Posterior vena cava (tissue), 2 donors: ENCODE results near the gene LYL1. TPM values are rescaled to one million over a fixed set of nuclear protein-coding genes. Genes with fewer than 3 reads are reported as not detected.
"Not testable (repeated sequence)": the region's sequence is repeated elsewhere in the genome, so short reads cannot be mapped to it uniquely, and the experiment has no call there.

Experiments
- DNase-seq: peaks from one replicate; pipeline ENCODE4 v3.0.0-alpha.2; 2020; ENCODE audit warnings: low spot score
- intact Hi-C, 2 donors: fragments of 100-400 bp; cut with DNase I; formaldehyde crosslinking; loops; one replicate each; pipeline versions ENCODE4 v1.14.1 to v1.14.2; 2022 to 2023
- long read RNA-seq, 2 donors: library from polyadenylated mRNA; unstranded; transcript quantifications; one replicate each; pipeline ENCODE4 v2.0.0, GENCODE V29; 2020 to 2021
- total RNA-seq, 2 donors: library from RNA; stranded (reverse); fragmentation: NEBNext Ultra II Directional; extraction: Animal tissue kit (Norgen Biotek cat#: 25700); gene quantifications; one replicate each; pipeline ENCODE4 v1.2.1, GENCODE V29; 2021
- donor health status: DM: yes; HTN: yes; CAD: no.
- donor health status: DM: yes; HTN: yes; CAD: no.

Gene LYL1
- 10 to 100 TPM in 1 of 2 donors, 1 to 10 TPM in 1; 9.8 to 13.0 TPM for total RNA-seq
- long read RNA-seq, donor 1, partial matches to known transcripts: 1 of 7 reads
- long read RNA-seq, donor 1, other reads (novel, unspliced or antisense): 2 of 7 reads
- long read RNA-seq, donor 2: 0 reads

- intact Hi-C loops: no loop called here
- DNase-seq: peak; percentile 94
These were observed at the start of gene LYL1 for GRCh38 chr19:13102666-13103580. Gene LYL1 (minus strand): TSS chr19:13102858. CDS start chr19:13101171, 1,687 bp downstream.

GRCh38 chr19:13151605-13152355, 49.1 kb upstream of the LYL1 start:
- DNase-seq: peak; percentile 99
- intact Hi-C loops: loop anchor here in 1 of 2 donors (10.0 kb wide), 1 partner anchor 693 kb away; no protein-coding TSS in a partner anchor

- no peak for DNase-seq
- intact Hi-C loops: loop anchor here in 1 of 2 donors (10.0 kb wide), 1 partner anchor 694 kb away; no protein-coding TSS in a partner anchor
These were observed 48.4 kb upstream of the LYL1 start for GRCh38 chr19:13150931-13151604.

GRCh38 chr19:13150187-13150930, 47.7 kb upstream of the LYL1 start, which contains the start of the genes IER2 and STX10:
Gene IER2 (plus strand): TSS chr19:13150411. CDS start chr19:13153187, 2,776 bp downstream.
Gene STX10 (minus strand): TSS chr19:13150375. CDS start chr19:13150173, 202 bp downstream.
- DNase-seq: peak; percentile 99
- intact Hi-C loops: loop anchor here in 1 of 2 donors (10.0 kb wide), 1 partner anchor 694 kb away; no protein-coding TSS in a partner anchor

- intact Hi-C loops: loop anchor here in 1 of 2 donors (10.0 kb wide), 1 partner anchor 695 kb away; no protein-coding TSS in a partner anchor
- no peak for DNase-seq
These were observed 47.0 kb upstream of the LYL1 start for GRCh38 chr19:13149628-13150186.

GRCh38 chr19:13149173-13149627, 46.5 kb upstream of the LYL1 start:
- intact Hi-C loops, DNase-seq: not testable (repeated sequence)

- no peak for DNase-seq
- intact Hi-C loops: no loop called here
These were observed 44.3 kb upstream of the LYL1 start for GRCh38 chr19:13146763-13147563.

- intact Hi-C loops: no loop called here
- no peak for DNase-seq
These were observed 37.1 kb upstream of the LYL1 start for GRCh38 chr19:13139633-13140311.

- DNase-seq: no peak
- intact Hi-C loops: no loop called here
These were observed 36.2 kb upstream of the LYL1 start for GRCh38 chr19:13138916-13139198.

GRCh38 chr19:13138171-13138915, 35.7 kb upstream of the LYL1 start:
- intact Hi-C loops: no loop called here
- no peak for DNase-seq

- no peak for DNase-seq
- intact Hi-C loops: no loop called here
These were observed 34.7 kb upstream of the LYL1 start for GRCh38 chr19:13137290-13137794.

GRCh38 chr19:13135068-13136062, 32.7 kb upstream of the LYL1 start:
- no peak for DNase-seq
- intact Hi-C loops: no loop called here

- intact Hi-C loops: no loop called here
- DNase-seq: no peak
These were observed 32.0 kb upstream of the LYL1 start for GRCh38 chr19:13134626-13135025.

GRCh38 chr19:13133241-13133870, 30.7 kb upstream of the LYL1 start:
- DNase-seq: no peak
- intact Hi-C loops: no loop called here
